GM12891 (cell line): ENCODE measurements around the gene MIER2.
"Not testable (repeated sequence)": the region's sequence is repeated elsewhere in the genome, so short reads cannot be mapped to it uniquely, and the experiment has no call there.

ENCODE experiments used
- DNase-seq: peaks from one replicate; pipeline ENCODE4 v3.0.0; 2011; ENCODE audit warnings: low spot score; ENCODE audit not compliant: insufficient read length
- FAIRE-seq: peaks from 2 replicates; lab custom pipeline; 2011; peaks lifted over from hg19 to GRCh38; lab: Jason Lieb, UNC
- PAX5 ChIP-seq: IDR thresholded peaks from 2 replicates; pipeline ENCODE4 v1.6.1; 2011; ENCODE audit warnings: low read length, moderate library complexity, mild to moderate bottlenecking; ENCODE audit not compliant: insufficient read depth, severe bottlenecking
- POLR2A ChIP-seq: IDR thresholded peaks from 2 replicates; pipeline ENCODE4 v1.6.1; 2011; ENCODE audit warnings: low read depth, low read length, control low read depth
- POLR2AphosphoS5 ChIP-seq: IDR thresholded peaks from 2 replicates; pipeline ENCODE4 v1.6.1; 2011; ENCODE audit warnings: low read depth, low read length, control low read depth
- POU2F2 ChIP-seq: IDR thresholded peaks from 2 replicates; pipeline ENCODE4 v1.6.1; 2011; ENCODE audit warnings: low read depth, mild to moderate bottlenecking, control low read depth, low read length, moderate library complexity
- SPI1 ChIP-seq: IDR thresholded peaks from 2 replicates; pipeline ENCODE4 v1.6.1; 2011; ENCODE audit warnings: low read depth, low read length, control low read depth
- TAF1 ChIP-seq: IDR thresholded peaks from 2 replicates; pipeline ENCODE4 v1.6.1; 2011; ENCODE audit warnings: low read depth, low read length, control low read depth

The MIER2 gene

DNA sequence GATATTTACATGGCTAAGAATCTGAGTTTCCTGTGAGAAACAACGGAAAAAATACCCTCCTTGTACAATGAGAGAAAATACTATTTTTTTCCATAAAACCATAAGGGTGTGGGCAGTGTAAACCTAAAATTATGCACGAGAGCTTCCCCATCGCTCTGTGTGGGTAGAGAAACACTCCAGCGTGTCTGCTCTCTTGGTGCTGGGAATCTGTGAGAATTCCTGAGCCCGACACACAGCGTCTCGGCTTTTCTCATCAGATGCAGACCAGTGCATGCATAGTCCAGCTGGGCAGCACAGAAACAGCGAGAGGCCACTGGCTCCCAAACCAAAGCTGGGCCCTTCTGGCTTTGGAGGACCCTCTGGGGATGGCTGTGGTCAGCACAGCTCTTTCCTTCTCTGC, 65.4 kb downstream of the MIER2 start:
- no peak for TF ChIP-seq SPI1
- TF ChIP-seq PAX5, result no peak
- no peak for TF ChIP-seq POU2F2
- TF ChIP-seq POLR2AphosphoS5, result no peak
- TF ChIP-seq POLR2A, result no peak
- TF ChIP-seq TAF1, result no peak
- no peak for DNase-seq
- no peak for FAIRE-seq

DNA sequence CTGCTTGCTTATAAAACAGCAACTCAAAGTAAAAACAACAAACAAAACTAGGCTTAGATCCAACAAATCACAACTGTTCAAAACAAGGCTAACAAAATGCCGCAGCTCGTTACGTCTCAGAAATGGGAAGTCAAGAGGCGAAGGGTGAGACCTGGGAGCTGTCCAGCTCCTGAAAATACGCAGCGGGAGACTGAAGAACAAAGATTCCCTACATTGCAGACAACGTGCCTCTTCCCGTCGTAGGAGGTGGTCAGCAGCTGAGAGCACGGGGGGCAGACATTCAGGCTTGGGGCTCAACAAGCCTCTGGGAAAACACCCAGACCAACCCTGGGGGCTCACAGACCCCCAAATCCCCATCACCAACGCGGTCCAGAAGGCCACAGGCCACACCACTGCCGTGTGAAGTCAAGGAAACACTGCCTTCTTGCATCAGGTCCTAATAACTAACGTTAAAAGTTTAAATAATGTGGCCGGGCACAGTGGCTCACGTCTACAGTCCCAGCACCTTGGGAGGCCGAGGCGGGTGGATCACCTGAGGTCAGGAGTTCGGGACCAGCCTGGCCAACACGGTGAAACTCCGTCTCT, 66.9 kb downstream of the MIER2 start:
- FAIRE-seq, result no peak
- TF ChIP-seq POU2F2, result no peak
- TF ChIP-seq TAF1, result no peak
- TF ChIP-seq PAX5, result no peak
- no peak for TF ChIP-seq SPI1
- no peak for TF ChIP-seq POLR2A
- no peak for TF ChIP-seq POLR2AphosphoS5
- DNase-seq, result no peak

DNA sequence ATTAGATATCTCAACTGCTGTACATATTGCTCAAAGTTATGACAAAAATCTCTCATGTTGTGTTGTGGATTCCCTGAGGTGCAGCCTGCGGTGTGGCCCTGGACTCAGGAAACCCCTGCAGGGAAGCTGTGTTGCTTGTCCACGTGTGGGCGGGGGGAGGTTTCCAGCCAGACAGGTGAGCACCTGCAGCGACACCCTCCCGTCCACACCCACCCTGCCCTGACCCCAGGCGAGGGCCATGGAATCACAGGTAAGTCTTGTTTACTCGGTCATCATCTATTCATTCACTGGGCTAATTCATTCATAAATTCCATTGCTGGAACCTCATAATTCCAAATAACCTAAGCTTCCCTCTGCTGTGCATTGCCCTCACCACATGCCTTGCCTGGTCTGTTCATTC, 67.5 kb downstream of the MIER2 start:
- DNase-seq (no peak), FAIRE-seq (no peak)
- TF ChIP-seq POLR2A, result no peak
- TF ChIP-seq TAF1, result no peak
- TF ChIP-seq SPI1, result no peak
- TF ChIP-seq POLR2AphosphoS5, result no peak
- TF ChIP-seq PAX5, result no peak
- no peak for TF ChIP-seq POU2F2

DNA sequence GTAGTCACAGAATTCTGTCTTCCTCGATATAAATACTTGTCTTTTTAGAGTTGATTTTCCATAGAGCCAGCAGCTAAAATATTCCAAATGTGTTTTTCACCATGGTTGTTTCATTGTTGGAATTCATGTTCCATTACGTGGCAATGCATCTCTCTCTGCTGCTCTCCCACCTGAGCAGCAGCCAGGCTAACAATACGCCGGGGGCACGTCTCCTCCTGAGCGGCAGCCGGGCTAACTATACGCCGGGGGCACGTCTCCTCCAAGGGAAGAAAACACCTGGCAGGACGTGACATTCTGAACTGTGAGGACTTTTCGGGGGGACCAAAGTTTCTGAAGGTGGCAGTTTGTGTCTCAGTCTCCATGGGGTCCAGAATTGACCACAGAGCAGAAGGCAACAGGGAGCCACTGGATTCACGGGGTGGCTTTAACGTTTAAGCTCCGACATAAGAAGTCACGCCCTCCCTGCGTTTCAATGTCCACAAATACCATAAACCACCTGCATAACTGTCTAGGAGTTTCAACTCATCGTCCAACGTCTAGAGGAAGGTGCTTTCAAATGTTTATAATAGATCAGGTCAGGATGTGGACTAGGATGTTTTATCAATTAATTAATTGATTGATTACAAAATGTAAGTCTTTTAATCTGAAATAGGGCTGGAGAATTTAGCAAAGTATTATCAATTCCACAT, 68.5 kb downstream of the MIER2 start:
- DNase-seq, result no peak
- TF ChIP-seq POU2F2, result no peak
- TF ChIP-seq PAX5, result no peak
- no peak for TF ChIP-seq SPI1
- no peak for TF ChIP-seq TAF1
- no peak for TF ChIP-seq POLR2AphosphoS5
- FAIRE-seq, result no peak

DNA sequence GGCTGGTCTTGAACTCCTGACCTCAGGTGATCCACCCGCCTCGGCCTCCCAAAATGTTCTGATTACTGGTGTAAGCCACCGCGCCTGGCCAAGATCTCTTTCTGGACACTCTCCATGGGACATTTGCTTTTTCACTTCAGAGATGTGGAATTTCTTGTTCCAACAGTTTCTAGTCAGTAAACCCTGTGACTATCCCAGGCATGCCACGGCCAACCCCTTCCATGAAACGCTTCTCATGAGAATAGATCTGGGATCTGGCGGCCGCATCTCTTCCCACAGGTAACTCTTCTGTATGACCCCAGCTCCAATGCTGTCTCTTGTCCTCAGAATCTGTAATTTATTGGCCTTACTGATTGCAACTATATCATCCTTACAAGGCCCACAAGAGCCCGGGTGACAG, 69.6 kb downstream of the MIER2 start:
- no peak for FAIRE-seq
- no peak for DNase-seq
- TF ChIP-seq PAX5, result no peak

DNA sequence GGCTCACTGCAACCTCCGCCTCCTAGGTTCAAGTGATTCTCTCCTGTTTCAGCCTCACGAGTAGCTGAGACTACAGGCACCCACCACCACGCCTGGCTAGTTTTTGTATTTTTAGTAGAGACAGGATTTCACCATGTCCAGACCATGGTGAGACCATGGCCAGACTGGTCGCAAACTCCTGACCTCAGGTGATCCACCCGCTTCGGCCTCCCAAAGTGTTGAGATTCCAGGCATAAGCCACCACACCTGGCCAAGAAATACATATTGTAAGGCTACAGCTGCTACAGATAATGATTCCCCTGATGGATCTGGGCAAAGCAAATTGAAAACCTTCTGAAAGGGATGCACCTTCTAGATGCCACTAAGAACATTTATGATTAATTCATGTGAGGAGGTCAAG, 71.2 kb downstream of the MIER2 start:
- no peak for DNase-seq
- FAIRE-seq, result no peak
- TF ChIP-seq POLR2AphosphoS5 (no peak), POLR2A (no peak), TAF1 (no peak), PAX5 (no peak), POU2F2 (no peak), SPI1 (no peak)

DNA sequence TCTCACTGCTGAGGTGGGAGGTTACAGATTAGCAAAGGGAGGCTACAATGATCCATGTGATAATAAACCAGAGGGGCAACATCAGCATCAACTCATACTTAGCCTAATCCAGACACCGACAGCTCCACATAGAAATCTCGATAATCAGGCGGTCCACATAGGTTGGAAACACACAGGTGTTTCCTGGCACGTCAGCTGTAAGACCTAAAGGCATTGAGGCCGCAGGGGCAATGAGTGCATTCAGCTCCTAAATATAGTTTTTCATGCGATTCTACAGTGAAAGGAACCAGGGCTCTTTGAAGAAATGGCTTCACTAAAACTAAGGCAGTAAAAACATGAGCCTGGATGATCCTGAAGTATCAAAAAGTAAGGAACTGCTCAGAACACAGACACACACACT, 72.7 kb downstream of the MIER2 start:
- no peak for TF ChIP-seq TAF1
- no peak for TF ChIP-seq POLR2A
- TF ChIP-seq SPI1, result no peak
- no peak for TF ChIP-seq POU2F2
- TF ChIP-seq PAX5, result no peak
- TF ChIP-seq POLR2AphosphoS5, result no peak
- no peak for DNase-seq
- no peak for FAIRE-seq

DNA sequence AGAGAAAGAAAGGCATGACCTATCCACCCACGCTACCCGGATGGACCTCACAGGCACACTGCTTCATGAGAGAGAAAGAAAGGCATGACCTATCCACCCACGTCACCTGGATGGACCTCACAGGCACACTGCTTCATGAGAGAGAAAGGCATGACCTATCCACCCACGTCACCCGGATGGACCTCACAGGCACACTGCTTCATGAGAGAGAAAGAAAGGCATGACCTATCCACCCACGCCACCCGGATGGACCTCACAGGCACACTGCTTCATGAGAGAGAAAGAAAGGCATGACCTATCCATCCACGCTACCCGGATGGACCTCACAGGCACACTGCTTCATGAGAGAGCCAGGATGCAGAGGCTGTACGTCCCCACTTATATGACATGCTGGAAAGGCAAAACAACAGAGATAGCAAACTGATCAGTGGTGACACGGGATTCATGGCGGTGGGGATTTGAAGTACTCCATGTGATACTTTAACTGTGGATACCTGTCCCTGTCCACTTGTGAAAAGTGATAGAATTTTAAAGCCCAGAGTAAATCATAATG, 73.8 kb downstream of the MIER2 start:
- not testable (repeated sequence) for FAIRE-seq, DNase-seq

DNA sequence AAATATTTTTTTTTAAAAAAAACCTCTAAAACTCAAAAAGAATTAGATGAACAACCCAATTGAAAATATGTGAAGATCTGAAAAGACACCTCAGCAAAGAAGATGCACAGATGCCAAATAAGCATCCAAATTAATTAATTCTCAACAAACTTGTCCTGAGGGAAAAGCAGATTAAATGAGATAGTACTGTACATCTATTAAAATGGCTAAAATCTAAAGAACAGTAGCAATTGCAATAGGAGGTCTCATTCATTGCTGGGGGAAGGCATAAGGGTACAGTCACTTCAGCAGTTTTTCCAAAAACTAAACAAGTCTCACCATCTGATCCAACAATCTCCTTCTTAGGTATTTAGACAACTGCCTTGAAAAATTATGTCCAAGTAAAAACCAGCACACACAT, 75.4 kb downstream of the MIER2 start:
- DNase-seq (no peak), FAIRE-seq (no peak)
- TF ChIP-seq SPI1 (no peak), POU2F2 (no peak), POLR2A (no peak), POLR2AphosphoS5 (no peak), PAX5 (no peak), TAF1 (no peak)

DNA sequence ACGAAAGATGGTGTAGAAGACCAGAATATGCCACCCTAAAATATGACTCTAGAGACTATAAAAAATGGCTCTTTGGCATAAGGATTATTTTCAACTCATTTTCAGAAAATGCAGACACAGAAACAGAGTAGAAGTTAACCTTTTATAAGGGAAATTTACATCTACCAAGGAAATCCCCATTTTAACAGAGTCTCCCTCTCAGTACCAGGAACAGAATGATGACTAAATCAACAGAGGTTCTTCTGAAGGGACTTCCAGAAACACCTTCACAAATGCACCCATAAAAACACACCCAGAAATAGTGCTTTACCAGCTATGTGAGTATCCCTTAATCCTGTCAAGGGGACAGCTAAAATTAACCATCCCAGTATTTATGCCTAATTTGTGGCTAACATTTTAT, 82.5 kb downstream of the MIER2 start:
- no peak for FAIRE-seq
- DNase-seq, result no peak
- TF ChIP-seq POU2F2 (no peak), TAF1 (no peak), POLR2A (no peak), POLR2AphosphoS5 (no peak), PAX5 (no peak), SPI1 (no peak)

DNA sequence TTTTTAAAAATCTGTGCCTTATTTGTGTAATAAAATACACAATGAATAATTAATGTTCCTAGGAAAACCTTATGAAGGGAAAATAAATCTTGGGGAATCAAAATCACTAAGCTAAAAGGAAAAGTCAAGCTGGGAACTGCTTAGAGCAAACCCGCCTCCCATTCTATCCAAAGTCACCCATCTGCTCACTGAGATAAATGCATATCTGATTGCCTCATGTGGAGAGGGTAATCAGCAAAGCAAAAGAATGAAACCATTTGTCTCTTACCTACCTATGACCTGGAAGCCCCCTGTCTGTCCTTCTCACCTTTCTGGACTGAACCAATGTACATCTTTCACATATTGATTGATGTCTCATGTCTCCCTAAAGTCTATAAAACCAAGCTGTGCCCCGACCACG, 87.8 kb downstream of the MIER2 start:
- not testable (repeated sequence) for DNase-seq, FAIRE-seq
